Gastroesophageal sphincter (tissue), 4 donors: Measurements from ENCODE around the gene TNFAIP8L3. TPM values are rescaled to one million over a fixed set of nuclear protein-coding genes. Genes with fewer than 3 reads are reported as not detected.

Experiments used
- ATAC-seq: fragments of 150-250 bp; one replicate; pipeline ENCODE4 v1.9.1; 2016; ENCODE audit warnings: mild to moderate bottlenecking, moderate library complexity
- H3K27ac ChIP-seq, 4 donors: fragments of 200-600 bp; sonication (generic) in 3 of 4; 1 replicate in 3 of 4; 2 replicates in 1 of 4; pipeline ENCODE4 v1.5.1; 2016 to 2019
- H3K27me3 ChIP-seq: fragments of 200-600 bp; sonication (generic); one replicate; pipeline ENCODE4 v1.5.1; 2019
- H3K36me3 ChIP-seq, 2 donors: fragments of 200-600 bp; sonication (generic); one replicate each; pipeline ENCODE4 v1.5.1; 2019; ENCODE audit warnings: control low read depth in 1 of 2
- H3K4me1 ChIP-seq, 3 donors: fragments of 200-600 bp; sonication (generic); 1 replicate in 2 of 3; 2 replicates in 1 of 3; pipeline ENCODE4 v1.5.1; 2016 to 2019; ENCODE audit warnings: control low read depth in 2 of 3
- H3K4me3 ChIP-seq, 2 donors: fragments of 200-600 bp; sonication (generic); one replicate each; pipeline ENCODE4 v1.5.1; 2019; ENCODE audit warnings: mild to moderate bottlenecking in 1 of 2, moderate library complexity in 1 of 2
- H3K9me3 ChIP-seq, 3 donors: fragments of 200-600 bp; sonication (generic); one replicate each; pipeline ENCODE4 v1.5.1; 2017 to 2019; ENCODE audit warnings: control low read depth in 2 of 3
- CTCF ChIP-seq, 4 experiments: fragments of 200-600 bp in 2 of 4; fragments of 450-650 bp in 2 of 4; sonication (generic) in 1 of 4; IDR thresholded peaks; one replicate each; pipeline ENCODE4 v1.5.1; 2017 to 2019; ENCODE audit warnings: antibody characterized with exemption in 4 of 4, mild to moderate bottlenecking in 2 of 4, moderate library complexity in 2 of 4
- EP300 ChIP-seq: sonication (generic); formaldehyde crosslinking; IDR thresholded peaks from one replicate; pipeline ENCODE4 v1.6.1; 2017; ENCODE audit warnings: antibody characterized with exemption, mild to moderate bottlenecking
- POLR2A ChIP-seq, 2 donors: fragments of 450-650 bp; IDR thresholded peaks; one replicate each; pipeline ENCODE4 v1.6.1; 2017; ENCODE audit warnings: antibody characterized with exemption in 2 of 2, mild to moderate bottlenecking in 2 of 2, moderate library complexity in 1 of 2
- POLR2AphosphoS5 ChIP-seq: sonication (generic); formaldehyde crosslinking; IDR thresholded peaks from one replicate; pipeline ENCODE4 v1.6.1; 2017; ENCODE audit warnings: antibody characterized with exemption
- WGBS, 2 donors: methylation state at CpG; one replicate each; pipeline ENCODE4 v1.1.5; 2018; ENCODE audit warnings: low coverage in 1 of 2; 5-methylcytosine and 5-hydroxymethylcytosine counted together
- total RNA-seq, 4 donors: library from RNA; depleted of rRNA; stranded (reverse); fragments of >200 nt; gene quantifications; one replicate each; pipeline ENCODE4 v1.1.0, GENCODE V29; 2016

Gene TNFAIP8L3
- total RNA-seq, 4 donors from 2014 or later, result 17.1 to 31.7 (median 23.9) TPM

- peak overlapping the region in 2 of 4 donors; percentile 58 to 66 for H3K27ac ChIP-seq
- TF ChIP-seq POLR2AphosphoS5 (no peak), EP300 (no peak), CTCF (IDR thresholded peaks at IDR 0.05) (no peak), POLR2A (IDR thresholded peaks at IDR 0.05) (no peak)
- H3K9me3 ChIP-seq, result no peaks in the 10 kb centered on the region
- no CpG with 5 or more reads among the region's 2 CpGs for WGBS, 2 donors
- ATAC-seq, result no peak
- no peak overlapping the region for H3K4me3 ChIP-seq
- H3K36me3 ChIP-seq, result no peaks in the 10 kb centered on the region
- H3K4me1 ChIP-seq, result peaks cover 4 to 77% (median 39%) of the 10 kb centered on the region in 3 donors
- no peaks in the 10 kb centered on the region for H3K27me3 ChIP-seq
These were observed 6.1 kb downstream of the TNFAIP8L3 start for GRCh38 chr15:51088585-51088984.

GRCh38 chr15:51087513-51087912, 7.2 kb downstream of the TNFAIP8L3 start:
- WGBS, 2 donors, result 57 to 71% methylated on average over 1 of the region's 1 CpG
- H3K27me3 ChIP-seq, result no peaks in the 10 kb centered on the region
- H3K4me1 ChIP-seq, result peaks cover 4 to 69% (median 28%) of the 10 kb centered on the region in 3 donors
- TF ChIP-seq EP300, result no peak
- no peak for TF ChIP-seq POLR2AphosphoS5
- TF ChIP-seq POLR2A (IDR thresholded peaks at IDR 0.05), result no peak
- no peak for TF ChIP-seq CTCF (IDR thresholded peaks at IDR 0.05)
- no peak overlapping the region for H3K4me3 ChIP-seq
- H3K9me3 ChIP-seq, result no peaks in the 10 kb centered on the region
- peak overlapping the region in 3 of 4 donors; percentile 14 to 66 (median 57) for H3K27ac ChIP-seq
- no peaks in the 10 kb centered on the region for H3K36me3 ChIP-seq
- peak; percentile 63 for ATAC-seq

GRCh38 chr15:51086409-51086808, 8.3 kb downstream of the TNFAIP8L3 start:
- no peaks in the 10 kb centered on the region for H3K36me3 ChIP-seq
- no peak for ATAC-seq
- H3K4me1 ChIP-seq, result peaks cover 4 to 61% (median 24%) of the 10 kb centered on the region in 3 donors
- H3K9me3 ChIP-seq, result no peaks in the 10 kb centered on the region
- 79 to 87% methylated on average over 3 of the region's 4 CpGs for WGBS, 2 donors
- no peak overlapping the region for H3K4me3 ChIP-seq
- H3K27ac ChIP-seq, result peak overlapping the region; percentile 30 to 66 (median 54)
- no peaks in the 10 kb centered on the region for H3K27me3 ChIP-seq
- TF ChIP-seq CTCF (IDR thresholded peaks at IDR 0.05) (no peak), POLR2AphosphoS5 (no peak)

- H3K36me3 ChIP-seq, result no peaks in the 10 kb centered on the region
- peak overlapping the region; percentile 30 to 66 (median 54) for H3K27ac ChIP-seq
- ATAC-seq, result no peak
- no peaks in the 10 kb centered on the region for H3K27me3 ChIP-seq
- H3K4me1 ChIP-seq, result peaks cover 4 to 61% (median 24%) of the 10 kb centered on the region in 3 donors
- 57% methylated on average over 1 of the region's 1 CpG; no CpG with 5 or more reads in 1 of the 2 donors for WGBS, 2 donors
- no peaks in the 10 kb centered on the region for H3K9me3 ChIP-seq
- TF ChIP-seq POLR2AphosphoS5 (peak; percentile 25), EP300 (no peak)
- H3K4me3 ChIP-seq, result no peak overlapping the region
These were observed 8.9 kb downstream of the TNFAIP8L3 start for GRCh38 chr15:51085764-51086163.

- Histone ChIP-seq H3K27me3 (no peaks in the 10 kb centered on the region), H3K4me1 (peaks cover 4 to 40% (median 16%) of the 10 kb centered on the region in 3 donors), H3K9me3 (no peaks in the 10 kb centered on the region), H3K27ac (no peak overlapping the region), H3K4me3 (no peak overlapping the region), H3K36me3 (no peaks in the 10 kb centered on the region)
- ATAC-seq, result no peak
- TF ChIP-seq EP300 (no peak), POLR2AphosphoS5 (no peak), POLR2A (IDR thresholded peaks at IDR 0.05) (no peak), CTCF (IDR thresholded peaks at IDR 0.05) (no peak)
- WGBS, 2 donors, result 41 to 75% methylated on average over 3 to 4 of the region's 4 CpGs
These were observed 11.0 kb downstream of the TNFAIP8L3 start for GRCh38 chr15:51083641-51084166.
